Hepatocyte (in vitro differentiated cells): ENCODE measurements around the gene ARHGEF26. TPM values are rescaled to one million over a fixed set of nuclear protein-coding genes. Genes with fewer than 3 reads are reported as not detected.
A peak's percentile ranks its signal among the peaks of the same experiment; 100 is the strongest.

ENCODE experiments used
- DNase-seq: peaks from one replicate; pipeline ENCODE4 v3.0.0-alpha.2; 2016; ENCODE audit warnings: low spot score
- H2AFZ ChIP-seq: fragments of 200-600 bp; sonication (generic); 2 replicates; pipeline ENCODE4 v1.6.0; 2016; ENCODE audit warnings: antibody characterized with exemption, mild to moderate bottlenecking
- H3K27ac ChIP-seq: fragments of 200-600 bp; sonication (generic); 2 replicates; pipeline ENCODE4 v1.5.1; 2016; ENCODE audit warnings: mild to moderate bottlenecking
- H3K27me3 ChIP-seq: fragments of 200-600 bp; sonication (generic); 2 replicates; pipeline ENCODE4 v1.6.1; 2016
- H3K36me3 ChIP-seq: fragments of 200-600 bp; sonication (generic); replicated peaks from 2 replicates; pipeline ENCODE4 v1.5.1; 2016; ENCODE audit warnings: low read depth; ENCODE audit not compliant: insufficient read depth
- H3K4me1 ChIP-seq: fragments of 200-600 bp; sonication (generic); 2 replicates; pipeline ENCODE4 v1.5.1; 2016; ENCODE audit warnings: mild to moderate bottlenecking, moderate library complexity; ENCODE audit not compliant: insufficient read depth
- H3K4me2 ChIP-seq: fragments of 200-600 bp; sonication (generic); 2 replicates; pipeline ENCODE4 v1.6.0; 2016
- H3K4me3 ChIP-seq: fragments of 200-600 bp; sonication (generic); 2 replicates; pipeline ENCODE4 v1.5.1; 2016; ENCODE audit warnings: mild to moderate bottlenecking
- H3K79me2 ChIP-seq: fragments of 200-600 bp; sonication (generic); 2 replicates; pipeline ENCODE4 v1.6.0; 2017; ENCODE audit warnings: mild to moderate bottlenecking
- H3K9me2 ChIP-seq: fragments of 200-600 bp; sonication (generic); replicated peaks from 2 replicates; pipeline ENCODE4 v1.6.0; 2017; ENCODE audit warnings: mild to moderate bottlenecking; ENCODE audit not compliant: insufficient read depth
- H3K9me3 ChIP-seq: fragments of 200-600 bp; sonication (generic); 2 replicates; pipeline ENCODE4 v1.5.1; 2016; ENCODE audit warnings: low read depth, mild to moderate bottlenecking
- H4K20me1 ChIP-seq: fragments of 200-600 bp; sonication (generic); 2 replicates; pipeline ENCODE4 v1.6.0; 2016; ENCODE audit warnings: mild to moderate bottlenecking; ENCODE audit not compliant: insufficient read depth, poor library complexity, severe bottlenecking
- CTCF ChIP-seq: fragments of 200-600 bp; sonication (generic); IDR thresholded peaks from 2 replicates; pipeline ENCODE4 v1.5.1; 2016; ENCODE audit warnings: antibody characterized with exemption, mild to moderate bottlenecking; ENCODE audit not compliant: poor library complexity
- EZH2 ChIP-seq: fragments of 200-600 bp; sonication (generic); IDR thresholded peaks from 2 replicates; pipeline ENCODE4 v1.6.1; 2016; ENCODE audit warnings: antibody characterized with exemption, mild to moderate bottlenecking, borderline replicate concordance
- EZH2phosphoT487 ChIP-seq: fragments of 200-600 bp; sonication (generic); IDR thresholded peaks from one replicate; pipeline ENCODE4 v1.6.1; 2018; ENCODE audit warnings: antibody characterized with exemption, mild to moderate bottlenecking, low read depth, moderate library complexity; ENCODE audit not compliant: unreplicated experiment, severe bottlenecking
- WGBS: methylation state at CpG from one replicate; pipeline ENCODE4 v1.1.6; 2016; ENCODE audit warnings: low lambda C conversion rate; ENCODE audit errors: missing lambda C conversion rate; 5-methylcytosine and 5-hydroxymethylcytosine counted together
- polyA plus RNA-seq: library from polyadenylated mRNA; unstranded; fragments of >200 nt; fragmentation: Nextera tagmentation; extraction: Ambion mirVana; gene quantifications from 2 replicates; pipeline ENCODE4 v1.2.1, GENCODE V29; 2016
- total RNA-seq: library from RNA; depleted of rRNA; stranded (reverse); fragments of >200 nt; gene quantifications from 2 replicates; pipeline ENCODE4 v1.2.3, GENCODE V29; 2014

The ARHGEF26 gene, protein sequence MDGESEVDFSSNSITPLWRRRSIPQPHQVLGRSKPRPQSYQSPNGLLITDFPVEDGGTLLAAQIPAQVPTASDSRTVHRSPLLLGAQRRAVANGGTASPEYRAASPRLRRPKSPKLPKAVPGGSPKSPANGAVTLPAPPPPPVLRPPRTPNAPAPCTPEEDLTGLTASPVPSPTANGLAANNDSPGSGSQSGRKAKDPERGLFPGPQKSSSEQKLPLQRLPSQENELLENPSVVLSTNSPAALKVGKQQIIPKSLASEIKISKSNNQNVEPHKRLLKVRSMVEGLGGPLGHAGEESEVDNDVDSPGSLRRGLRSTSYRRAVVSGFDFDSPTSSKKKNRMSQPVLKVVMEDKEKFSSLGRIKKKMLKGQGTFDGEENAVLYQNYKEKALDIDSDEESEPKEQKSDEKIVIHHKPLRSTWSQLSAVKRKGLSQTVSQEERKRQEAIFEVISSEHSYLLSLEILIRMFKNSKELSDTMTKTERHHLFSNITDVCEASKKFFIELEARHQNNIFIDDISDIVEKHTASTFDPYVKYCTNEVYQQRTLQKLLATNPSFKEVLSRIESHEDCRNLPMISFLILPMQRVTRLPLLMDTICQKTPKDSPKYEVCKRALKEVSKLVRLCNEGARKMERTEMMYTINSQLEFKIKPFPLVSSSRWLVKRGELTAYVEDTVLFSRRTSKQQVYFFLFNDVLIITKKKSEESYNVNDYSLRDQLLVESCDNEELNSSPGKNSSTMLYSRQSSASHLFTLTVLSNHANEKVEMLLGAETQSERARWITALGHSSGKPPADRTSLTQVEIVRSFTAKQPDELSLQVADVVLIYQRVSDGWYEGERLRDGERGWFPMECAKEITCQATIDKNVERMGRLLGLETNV
- 17.1 and 20.9 TPM in 2 replicates for total RNA-seq
- polyA plus RNA-seq = 13.6 and 18.6 TPM in 2 replicates

DNA sequence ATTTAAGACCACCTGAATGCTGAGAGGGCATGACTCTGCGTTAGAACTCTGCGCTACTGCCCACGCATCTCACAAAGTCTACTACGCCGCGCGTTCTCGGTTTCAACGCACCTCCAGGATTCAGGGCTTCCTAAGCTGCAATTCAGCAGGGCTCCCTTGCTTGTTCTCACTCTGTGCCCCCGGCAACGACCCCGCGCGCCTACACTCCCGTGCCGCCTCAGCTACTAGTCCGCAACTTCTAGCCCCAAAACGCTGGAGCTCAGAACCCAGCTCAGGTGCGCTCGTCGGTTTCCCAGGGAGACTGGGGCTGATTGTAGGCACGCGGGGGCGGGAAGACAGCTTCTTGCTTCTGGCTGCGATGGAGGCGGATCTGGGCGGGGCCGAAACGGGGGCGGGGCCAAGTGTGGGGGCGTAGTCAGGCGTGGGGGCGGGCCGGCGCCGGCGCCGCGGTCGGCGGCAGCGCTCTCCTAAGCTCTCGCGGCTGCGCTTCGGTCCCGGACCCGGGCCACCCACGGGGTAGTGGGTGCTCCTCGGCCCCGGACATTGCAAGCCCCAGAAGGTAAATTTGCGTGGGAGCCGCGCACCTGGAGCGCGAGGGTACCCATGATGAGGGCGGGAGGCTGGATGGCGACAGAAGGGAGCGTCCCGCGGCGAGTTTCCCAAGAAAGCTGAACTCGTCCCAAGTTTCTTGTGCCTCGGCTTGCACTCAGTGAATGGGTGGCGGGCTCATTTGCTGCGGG lies at the start of gene ARHGEF26:
TSS of gene ARHGEF26 (plus strand) at position 430 of the 740 bp plus-strand sequence. CDS start 603 bp downstream, outside the sequence.
- no peaks in the 10 kb centered on the region for H3K36me3 ChIP-seq
- peak within 1 kb of the TSS; percentile 68 for H2AFZ ChIP-seq
- H3K27me3 ChIP-seq = no peaks in the 10 kb centered on the region
- H4K20me1 ChIP-seq = no peaks in the 10 kb centered on the region
- under 1% methylated on average over 51 of the region's 66 CpGs for WGBS
- H3K4me1 ChIP-seq = peaks cover 17% of the 10 kb centered on the region
- peak within 1 kb of the TSS; percentile 70 for H3K27ac ChIP-seq
- H3K9me3 ChIP-seq = no peaks in the 10 kb centered on the region
- peak within 1 kb of the TSS; percentile 90 for H3K4me2 ChIP-seq
- peaks cover 35% of the 10 kb centered on the region for H3K79me2 ChIP-seq
- H3K9me2 ChIP-seq = no peaks in the 10 kb centered on the region
- H3K4me3 ChIP-seq = peak within 1 kb of the TSS; percentile 96
- peak; percentile 94 for DNase-seq
- TF ChIP-seq EZH2phosphoT487 = no peak

GRCh38 chr3:154074966-154075365 lies 46.2 kb upstream of the ARHGEF26 start:
- Histone ChIP-seq H4K20me1 (no peaks in the 10 kb centered on the region), H2AFZ (no peak overlapping the region), H3K4me2 (no peak overlapping the region), H3K9me3 (no peaks in the 10 kb centered on the region), H3K9me2 (no peaks in the 10 kb centered on the region), H3K27me3 (no peaks in the 10 kb centered on the region), H3K36me3 (no peaks in the 10 kb centered on the region), H3K27ac (no peak overlapping the region), H3K4me1 (no peaks in the 10 kb centered on the region), H3K79me2 (no peaks in the 10 kb centered on the region), H3K4me3 (no peak overlapping the region)
- no peak for TF ChIP-seq EZH2phosphoT487
- no peak for TF ChIP-seq EZH2
- TF ChIP-seq CTCF = no peak
- no peak for DNase-seq
- WGBS = 89% methylated on average over 2 of the region's 2 CpGs

- no peaks in the 10 kb centered on the region for H3K36me3 ChIP-seq
- H3K4me1 ChIP-seq = peaks cover 10% of the 10 kb centered on the region
- DNase-seq = no peak
- H2AFZ ChIP-seq = no peak overlapping the region
- 82% methylated on average over 7 of the region's 7 CpGs for WGBS
- H3K79me2 ChIP-seq = no peaks in the 10 kb centered on the region
- TF ChIP-seq EZH2 = no peak
- no peak for TF ChIP-seq CTCF
- no peak for TF ChIP-seq EZH2phosphoT487
- no peaks in the 10 kb centered on the region for H3K27me3 ChIP-seq
- H4K20me1 ChIP-seq = no peaks in the 10 kb centered on the region
- H3K27ac ChIP-seq = no peak overlapping the region
- H3K4me2 ChIP-seq = no peak overlapping the region
- no peaks in the 10 kb centered on the region for H3K9me2 ChIP-seq
- no peaks in the 10 kb centered on the region for H3K9me3 ChIP-seq
- H3K4me3 ChIP-seq = no peak overlapping the region
Measured at GRCh38 chr3:154078672-154079071, 42.5 kb upstream of the ARHGEF26 start.
